Parathyroid adenoma (tissue), 2 donors: ENCODE measurements around the gene PRODH2.

ENCODE experiments used
- H2AFZ ChIP-seq: fragments of 300-600 bp; sonication (generic); one replicate; pipeline ENCODE4 v1.7.0; 2017; ENCODE audit warnings: antibody characterized with exemption, mild to moderate bottlenecking
- H3K27ac ChIP-seq: fragments of 300-600 bp; sonication (generic); one replicate; pipeline ENCODE4 v1.7.0; 2017
- H3K27me3 ChIP-seq: fragments of 300-600 bp; sonication (generic); one replicate; pipeline ENCODE4 v1.7.0; 2017; ENCODE audit warnings: low read length; ENCODE audit not compliant: control insufficient read depth, insufficient read depth
- H3K36me3 ChIP-seq: fragments of 300-600 bp; sonication (generic); one replicate; pipeline ENCODE4 v1.7.0; 2017; ENCODE audit warnings: low read length; ENCODE audit not compliant: control insufficient read depth, insufficient read depth
- H3K4me1 ChIP-seq: fragments of 300-600 bp; sonication (generic); one replicate; pipeline ENCODE4 v1.7.0; 2017; ENCODE audit warnings: control low read depth
- H3K4me2 ChIP-seq: fragments of 300-600 bp; sonication (generic); one replicate; pipeline ENCODE4 v1.7.0; 2017; ENCODE audit warnings: low read length
- H3K4me3 ChIP-seq: fragments of 300-600 bp; sonication (generic); one replicate; pipeline ENCODE4 v1.7.0; 2017; ENCODE audit warnings: low read depth, low read length
- H3K79me2 ChIP-seq: fragments of 300-600 bp; sonication (generic); one replicate; pipeline ENCODE4 v1.7.0; 2017; ENCODE audit warnings: control low read depth
- H3K9ac ChIP-seq: fragments of 300-600 bp; sonication (generic); one replicate; pipeline ENCODE4 v1.7.0; 2017; ENCODE audit warnings: mild to moderate bottlenecking
- H3K9me3 ChIP-seq: fragments of 300-600 bp; sonication (generic); one replicate; pipeline ENCODE4 v1.7.0; 2017; ENCODE audit warnings: low read length; ENCODE audit not compliant: control insufficient read depth
- TF ChIP-seq, protein P1 (sequence below): fragments of 300-600 bp; sonication (generic); IDR thresholded peaks from one replicate; pipeline ENCODE4 v1.7.0; 2017; ENCODE audit warnings: antibody characterized with exemption, mild to moderate bottlenecking
- donor health status: primary hyperparathyroidism.

PRODH2 gene

DNA sequence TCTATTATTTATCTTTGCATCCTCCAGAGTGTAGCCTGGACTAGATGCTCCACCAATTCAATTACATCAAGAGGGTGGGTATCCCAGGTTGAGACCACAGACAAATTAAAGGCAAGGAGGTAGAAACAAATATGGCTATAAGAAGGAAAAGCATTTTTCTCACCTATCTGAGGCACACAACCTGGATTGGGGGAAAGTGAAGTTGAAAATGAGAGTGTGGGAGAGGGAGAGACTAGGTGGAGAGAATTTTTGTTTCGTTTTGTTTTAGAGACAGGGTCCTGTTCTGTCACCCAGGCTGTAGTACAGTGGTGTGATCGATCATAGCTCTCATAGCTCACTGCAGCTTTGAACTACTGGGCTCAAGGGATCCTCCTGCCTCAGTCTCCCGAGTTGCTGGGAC, 5.8 kb upstream of the PRODH2 start:
- no peaks in the 10 kb centered on the region for H3K36me3 ChIP-seq
- no peaks in the 10 kb centered on the region for H3K79me2 ChIP-seq
- H3K27ac ChIP-seq = no peak overlapping the region
- TF ChIP-seq, protein P1, sequence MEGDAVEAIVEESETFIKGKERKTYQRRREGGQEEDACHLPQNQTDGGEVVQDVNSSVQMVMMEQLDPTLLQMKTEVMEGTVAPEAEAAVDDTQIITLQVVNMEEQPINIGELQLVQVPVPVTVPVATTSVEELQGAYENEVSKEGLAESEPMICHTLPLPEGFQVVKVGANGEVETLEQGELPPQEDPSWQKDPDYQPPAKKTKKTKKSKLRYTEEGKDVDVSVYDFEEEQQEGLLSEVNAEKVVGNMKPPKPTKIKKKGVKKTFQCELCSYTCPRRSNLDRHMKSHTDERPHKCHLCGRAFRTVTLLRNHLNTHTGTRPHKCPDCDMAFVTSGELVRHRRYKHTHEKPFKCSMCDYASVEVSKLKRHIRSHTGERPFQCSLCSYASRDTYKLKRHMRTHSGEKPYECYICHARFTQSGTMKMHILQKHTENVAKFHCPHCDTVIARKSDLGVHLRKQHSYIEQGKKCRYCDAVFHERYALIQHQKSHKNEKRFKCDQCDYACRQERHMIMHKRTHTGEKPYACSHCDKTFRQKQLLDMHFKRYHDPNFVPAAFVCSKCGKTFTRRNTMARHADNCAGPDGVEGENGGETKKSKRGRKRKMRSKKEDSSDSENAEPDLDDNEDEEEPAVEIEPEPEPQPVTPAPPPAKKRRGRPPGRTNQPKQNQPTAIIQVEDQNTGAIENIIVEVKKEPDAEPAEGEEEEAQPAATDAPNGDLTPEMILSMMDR = no peak
- no peaks in the 10 kb centered on the region for H3K27me3 ChIP-seq
- H2AFZ ChIP-seq = no peak overlapping the region
- H3K4me1 ChIP-seq = no peaks in the 10 kb centered on the region
- no peak overlapping the region for H3K9ac ChIP-seq
- no peaks in the 10 kb centered on the region for H3K9me3 ChIP-seq
- H3K4me3 ChIP-seq = no peak overlapping the region
- no peak overlapping the region for H3K4me2 ChIP-seq

- no peaks in the 10 kb centered on the region for H3K36me3 ChIP-seq
- no peak overlapping the region for H3K9ac ChIP-seq
- H3K27me3 ChIP-seq = no peaks in the 10 kb centered on the region
- no peaks in the 10 kb centered on the region for H3K9me3 ChIP-seq
- H3K4me2 ChIP-seq = no peak overlapping the region
- no peaks in the 10 kb centered on the region for H3K79me2 ChIP-seq
- H3K4me3 ChIP-seq = no peak overlapping the region
- TF ChIP-seq, protein P1 = no peak
- no peak overlapping the region for H3K27ac ChIP-seq
- no peak overlapping the region for H2AFZ ChIP-seq
- no peaks in the 10 kb centered on the region for H3K4me1 ChIP-seq
Observed at GRCh38 chr19:35816846-35817245, 4.2 kb upstream of the PRODH2 start.

DNA sequence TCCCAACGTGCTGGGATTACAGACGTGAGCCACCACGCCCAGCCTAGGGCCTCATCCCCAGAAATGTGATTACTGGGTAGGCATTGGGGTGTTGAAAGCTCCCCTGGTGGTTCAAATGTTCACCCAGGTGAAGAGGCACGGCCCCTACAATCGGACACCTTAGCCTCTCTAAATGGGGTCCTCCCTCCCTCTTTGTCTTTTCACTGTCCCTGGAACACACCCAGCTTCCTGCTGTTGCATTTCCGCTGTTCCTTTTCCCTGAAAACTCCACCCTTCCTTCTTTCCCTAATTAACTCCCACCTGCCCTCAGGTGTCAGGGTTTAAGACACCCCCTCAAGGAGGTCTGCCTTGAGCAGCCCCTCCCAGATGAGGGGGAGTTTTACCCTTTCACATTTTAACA, 3.6 kb upstream of the PRODH2 start:
- TF ChIP-seq, protein P1 = no peak
- H3K4me1 ChIP-seq = no peaks in the 10 kb centered on the region
- H3K4me2 ChIP-seq = no peak overlapping the region
- H3K36me3 ChIP-seq = no peaks in the 10 kb centered on the region
- H3K27ac ChIP-seq = no peak overlapping the region
- H3K9me3 ChIP-seq = no peaks in the 10 kb centered on the region
- H3K27me3 ChIP-seq = no peaks in the 10 kb centered on the region
- no peak overlapping the region for H3K4me3 ChIP-seq
- no peak overlapping the region for H2AFZ ChIP-seq
- no peaks in the 10 kb centered on the region for H3K79me2 ChIP-seq
- no peak overlapping the region for H3K9ac ChIP-seq

DNA sequence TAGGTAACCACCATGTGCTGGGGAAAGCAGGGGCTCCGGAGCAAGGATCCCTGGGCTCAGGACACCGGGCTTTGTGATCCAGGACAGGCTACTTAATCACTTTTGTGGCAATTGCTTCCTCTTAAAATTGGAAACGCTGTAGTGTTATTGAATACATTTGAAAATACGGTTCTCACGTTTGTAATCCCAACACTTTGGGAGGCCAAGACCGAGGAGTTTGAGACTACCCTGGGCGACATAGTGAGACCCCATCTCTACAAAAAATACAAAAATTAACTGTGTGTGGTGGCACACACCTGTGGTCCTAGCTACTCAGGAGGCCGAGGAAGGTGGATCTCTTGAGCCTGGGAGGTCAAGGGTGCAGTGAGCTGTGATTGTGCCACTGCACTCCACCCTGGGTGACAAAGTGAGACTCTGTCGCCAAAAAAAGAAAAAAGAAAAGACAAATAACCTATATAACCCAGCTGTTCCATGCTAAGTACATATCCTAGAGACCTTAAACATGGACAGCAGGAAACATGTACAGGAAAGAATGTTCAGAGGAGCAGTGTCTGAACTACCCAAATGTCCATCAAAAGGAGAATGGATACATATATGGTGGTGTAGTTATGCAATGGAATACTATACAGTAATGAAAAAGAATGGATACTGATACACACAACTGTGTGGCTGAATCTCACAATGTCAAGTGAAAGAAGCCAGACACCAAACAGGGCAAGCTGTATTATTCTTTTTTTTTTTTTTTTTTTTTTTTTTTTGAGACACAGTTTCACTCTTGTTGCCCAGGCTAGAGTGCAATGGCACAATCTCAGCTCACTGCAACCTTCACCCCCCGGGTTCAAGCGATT, 622 bp upstream of the PRODH2 start:
- Histone ChIP-seq H3K9ac (no peak overlapping the region), H2AFZ (no peak overlapping the region), H3K27me3 (no peaks in the 10 kb centered on the region), H3K9me3 (no peaks in the 10 kb centered on the region), H3K36me3 (no peaks in the 10 kb centered on the region), H3K27ac (no peak overlapping the region), H3K4me3 (no peak overlapping the region), H3K79me2 (no peaks in the 10 kb centered on the region), H3K4me1 (no peaks in the 10 kb centered on the region), H3K4me2 (no peak overlapping the region)
- TF ChIP-seq, protein P1 = no peak
